Measurements from ENCODE around the gene ICA1.

The ICA1 gene

DNA sequence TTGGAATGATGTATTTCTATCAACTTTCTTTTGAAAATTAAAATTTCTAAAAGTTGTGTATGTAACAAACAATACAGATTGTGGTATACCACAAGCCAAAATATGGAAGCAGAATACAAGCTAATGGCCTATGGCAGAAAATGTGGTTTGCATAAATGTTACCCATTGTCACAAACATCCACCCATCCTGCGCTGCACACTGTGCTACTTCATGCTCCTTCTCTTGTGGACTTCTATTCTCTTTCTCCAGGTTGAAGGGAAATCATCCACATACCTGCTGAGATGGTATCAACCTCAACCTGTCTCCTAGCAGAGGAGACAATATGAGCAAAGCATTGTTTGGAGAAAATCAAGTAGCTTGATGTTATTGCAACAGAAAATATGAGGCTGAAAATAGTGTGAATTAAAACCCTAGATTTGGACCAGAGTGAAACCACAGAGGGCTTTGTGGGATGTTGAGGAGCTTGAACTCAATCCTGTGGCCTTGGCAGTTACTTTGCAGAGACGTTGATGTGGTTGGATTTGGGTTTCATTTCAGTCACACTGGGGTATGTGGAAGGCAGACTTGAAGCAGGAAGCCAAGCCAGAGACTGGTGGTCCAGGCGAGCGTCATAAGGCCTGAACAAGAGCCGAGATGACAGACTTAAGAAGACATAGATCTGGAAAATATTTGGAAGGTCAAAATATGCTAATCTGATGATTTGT, 63.8 kb downstream of the ICA1 start:
- FAIRE-seq, result no peak

DNA sequence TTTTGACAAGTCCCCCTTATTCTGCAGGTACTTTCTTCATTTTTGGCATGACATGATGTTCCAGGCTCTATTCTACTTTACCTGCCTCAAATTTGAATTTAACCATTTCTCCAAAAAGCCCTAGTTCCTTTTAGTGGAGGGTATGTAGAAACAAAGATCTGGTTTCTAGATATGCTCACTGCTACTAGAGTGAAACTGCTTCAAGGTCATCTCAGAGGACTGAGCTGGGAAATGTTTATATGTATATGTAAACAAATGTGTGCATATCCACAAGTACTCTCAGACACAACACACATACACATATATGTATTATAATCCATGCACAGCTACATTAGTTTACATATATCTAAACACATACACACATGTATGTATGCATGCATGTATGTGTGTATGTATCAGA, 69.1 kb downstream of the ICA1 start:
- no peak for FAIRE-seq

DNA sequence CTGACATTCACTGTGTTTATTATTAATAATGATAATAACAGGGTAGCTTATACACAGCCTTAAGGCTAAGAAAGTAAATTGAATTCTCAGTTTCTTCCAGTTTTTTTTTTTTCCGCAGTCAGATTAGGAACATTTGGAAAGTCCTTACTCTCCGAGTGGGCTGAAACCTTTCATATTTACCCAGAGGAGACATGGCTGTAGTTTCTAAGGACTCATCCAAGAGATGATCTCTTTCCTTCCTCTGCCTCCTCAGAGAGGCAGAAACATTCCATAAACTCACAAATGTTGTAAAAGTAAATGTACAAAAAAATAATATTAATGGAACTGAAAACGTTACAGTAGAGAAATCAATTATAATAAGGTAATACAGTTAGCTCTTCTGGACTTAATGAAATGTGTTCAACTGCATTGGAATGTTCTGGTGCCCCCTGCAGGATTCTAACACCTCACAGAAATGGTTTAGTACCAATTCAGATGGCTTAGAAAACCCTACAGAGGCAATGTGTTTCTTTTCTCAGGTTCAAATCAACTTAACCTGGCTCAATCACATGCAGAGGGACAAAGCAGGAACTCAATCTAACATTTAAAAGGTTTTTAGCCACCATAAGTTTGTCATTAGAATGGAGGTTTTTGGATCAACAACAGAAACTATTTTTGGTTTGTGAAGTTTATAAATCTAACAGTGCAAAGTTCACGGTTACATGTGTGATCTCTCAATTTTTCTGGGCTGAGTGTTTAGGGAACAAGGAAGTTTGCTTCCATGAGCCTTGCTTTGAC, 71.7 kb downstream of the ICA1 start:
- FAIRE-seq, result peak; percentile 98

DNA sequence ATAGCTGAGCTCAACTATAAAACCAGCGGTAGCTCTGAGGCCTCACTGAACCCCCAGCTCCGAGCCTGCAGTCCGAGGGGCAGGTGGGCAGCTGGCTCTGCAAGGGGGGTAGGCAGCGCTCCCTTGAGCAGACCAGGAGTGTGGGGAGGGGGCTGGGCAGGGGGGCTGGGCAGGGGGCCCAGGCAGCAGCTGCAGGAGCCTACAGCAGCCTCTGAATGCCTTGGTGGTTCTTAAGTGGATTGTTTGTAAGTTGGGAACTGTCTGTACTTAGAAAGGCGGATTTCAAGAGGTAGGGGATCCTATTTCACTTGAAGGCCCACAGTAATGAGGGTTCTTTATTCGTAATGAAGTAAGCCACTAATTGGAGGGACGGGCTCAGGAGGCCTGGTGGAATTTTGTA, 72.3 kb downstream of the ICA1 start:
- FAIRE-seq, result no peak

DNA sequence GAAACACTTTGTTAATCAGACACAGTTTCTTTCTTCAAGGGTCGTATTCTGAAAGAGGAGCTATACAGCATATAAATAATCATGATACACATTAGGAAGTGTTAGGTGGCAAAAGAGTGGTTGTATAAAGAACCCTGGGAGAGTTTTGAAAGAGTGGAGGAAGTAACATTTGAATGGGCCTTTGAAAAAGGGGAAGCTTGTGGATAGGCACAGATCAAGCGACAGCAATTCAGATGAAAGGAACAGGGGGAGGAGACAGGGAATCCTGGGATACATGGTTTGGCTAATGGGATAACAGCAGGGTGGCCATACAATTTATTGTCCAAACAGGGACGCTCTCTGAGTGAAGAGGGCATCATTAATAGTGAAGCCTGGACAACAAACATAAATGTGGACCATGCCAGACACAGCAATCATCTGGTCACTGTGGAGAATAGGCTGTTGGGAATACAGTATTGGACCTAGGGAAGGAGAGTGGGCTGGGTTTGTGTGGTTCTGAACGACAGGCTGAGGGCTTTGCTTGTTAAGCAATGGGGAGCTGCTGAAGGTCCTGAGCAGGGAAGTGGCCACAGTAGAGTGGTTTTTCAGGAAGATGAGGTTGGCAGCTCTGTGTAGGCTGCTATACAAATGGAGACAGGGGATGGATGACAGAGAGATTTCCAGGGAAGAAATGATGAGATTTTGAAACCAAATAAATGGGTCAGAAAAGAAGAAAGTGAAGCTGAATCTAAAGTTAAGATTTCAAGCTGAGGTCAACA, 75.9 kb downstream of the ICA1 start:
- FAIRE-seq, result no peak

DNA sequence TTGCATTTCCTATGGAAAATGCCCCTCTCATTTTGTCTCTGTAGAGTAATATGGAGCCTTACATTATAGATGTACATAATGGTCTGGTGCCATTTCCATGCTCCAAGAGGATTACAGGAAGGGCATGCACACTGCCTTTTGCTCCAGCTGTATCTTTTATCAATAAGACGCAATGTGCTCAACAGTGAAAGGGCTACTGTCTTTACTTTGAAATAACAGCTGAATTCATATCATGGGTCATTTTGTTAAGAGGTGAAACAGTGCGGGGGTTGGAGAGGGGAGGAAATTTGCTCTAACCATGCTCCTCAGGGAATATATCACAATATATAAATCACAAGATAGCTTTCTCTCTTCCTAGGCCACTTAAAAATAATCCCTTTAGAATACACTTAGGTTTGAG, 77.7 kb downstream of the ICA1 start:
- no peak for FAIRE-seq

DNA sequence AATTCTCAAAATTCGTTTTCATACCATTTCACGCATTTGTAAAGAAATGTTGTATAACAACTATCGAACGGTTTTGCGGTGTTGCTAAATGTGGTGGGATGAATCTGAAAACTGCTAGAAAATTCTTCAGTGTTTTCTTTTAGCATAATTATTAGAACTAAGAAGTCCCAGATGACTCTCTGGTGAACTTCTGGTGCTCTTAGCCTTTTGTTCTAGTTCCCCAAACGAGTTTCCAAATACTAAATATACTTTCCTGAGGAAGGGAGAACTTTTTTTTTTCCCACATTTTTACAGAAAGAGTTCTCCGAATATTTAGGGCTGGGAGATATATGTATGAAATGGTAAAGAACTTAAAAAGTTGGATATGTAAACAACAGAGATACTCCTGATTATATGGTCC, 82.5 kb downstream of the ICA1 start:
- no peak for FAIRE-seq

DNA sequence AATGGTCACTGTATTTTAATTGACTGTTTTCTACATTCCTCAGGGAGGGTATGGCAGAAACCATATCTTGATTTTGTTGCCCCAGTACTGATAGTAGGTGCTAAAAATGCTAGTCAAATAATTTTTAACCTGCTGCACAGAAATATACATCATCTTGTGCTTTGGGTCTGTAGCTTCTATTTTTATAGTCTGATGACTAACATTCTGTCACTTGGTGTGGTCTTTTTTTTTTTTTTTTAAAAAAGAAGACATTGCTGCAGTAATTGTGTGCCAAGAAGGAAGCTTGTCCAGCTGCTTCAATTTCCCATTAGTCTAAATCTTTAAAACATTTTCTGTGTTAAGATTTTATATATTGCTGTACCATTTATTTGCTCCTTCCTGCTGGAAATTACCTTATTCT, 83.6 kb downstream of the ICA1 start:
- no peak for FAIRE-seq

DNA sequence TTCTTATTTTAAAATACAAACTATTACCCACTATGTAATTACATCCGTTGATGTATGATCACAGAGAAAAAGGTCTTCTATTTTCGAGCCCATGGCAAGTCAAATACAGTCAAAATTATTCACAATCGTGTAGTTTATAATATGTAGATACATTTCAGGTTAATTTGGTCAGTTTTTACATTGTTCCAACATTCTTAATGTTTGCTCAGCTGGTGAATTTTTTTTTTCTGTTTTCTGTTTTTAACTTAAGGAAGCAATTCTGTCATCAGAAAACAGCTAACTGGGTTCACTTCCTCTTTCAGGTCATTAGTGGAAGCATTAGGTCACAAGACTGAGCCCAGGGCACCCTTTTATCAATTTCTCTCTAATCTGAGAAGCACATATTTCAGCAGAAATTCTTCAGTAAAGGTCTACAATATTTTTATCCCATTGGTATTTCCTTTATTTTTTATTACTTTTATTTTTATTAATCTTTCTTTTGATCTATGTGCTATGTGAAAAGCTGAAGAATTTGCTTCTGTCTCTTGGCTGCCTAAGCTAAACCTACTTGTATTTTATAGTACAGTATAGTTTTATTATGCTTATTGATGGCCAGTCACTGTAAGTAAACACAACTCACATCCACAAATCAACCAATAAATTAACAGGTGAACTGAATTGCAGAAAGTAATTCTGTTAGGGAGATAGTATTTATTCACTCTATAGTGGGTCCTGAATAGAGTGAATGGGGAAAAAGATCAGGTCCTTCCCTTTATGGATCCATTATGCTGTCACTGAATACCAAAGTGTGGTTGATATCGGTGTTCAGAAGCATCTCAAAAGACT, 84.6 kb downstream of the ICA1 start:
- no peak for FAIRE-seq

DNA sequence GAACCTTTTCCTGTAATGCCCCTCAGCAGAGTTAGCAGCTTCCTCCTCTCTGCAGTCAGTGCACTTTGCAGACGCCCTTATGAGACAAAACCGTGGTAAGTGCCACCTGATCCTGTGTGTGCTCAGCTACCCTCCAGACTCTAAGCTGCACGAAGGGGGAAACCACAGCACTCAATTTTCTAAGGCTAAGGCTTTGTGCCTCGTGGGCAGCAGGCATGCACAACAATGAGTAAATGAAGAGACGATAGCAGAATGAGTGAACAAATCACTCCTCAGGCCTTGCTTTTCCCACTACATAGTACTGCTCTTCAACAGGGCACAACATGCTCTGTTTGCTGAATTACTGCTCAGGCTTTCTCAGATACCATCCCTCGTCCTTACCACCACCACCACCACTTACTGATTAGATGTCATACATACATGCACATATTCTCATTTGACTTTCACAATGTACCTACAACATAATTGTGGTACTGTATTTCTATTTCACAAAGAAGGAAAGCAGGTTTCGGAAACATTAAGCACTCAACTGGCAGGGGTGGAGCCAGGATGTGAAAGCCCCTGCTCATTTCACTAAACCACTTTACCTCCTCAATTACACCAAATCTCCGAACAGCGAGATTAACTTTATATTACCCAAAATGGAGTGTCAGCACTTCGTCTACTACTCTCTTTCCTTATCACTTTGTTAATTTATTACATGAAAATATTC, 85.4 kb downstream of the ICA1 start:
- FAIRE-seq, result no peak

DNA sequence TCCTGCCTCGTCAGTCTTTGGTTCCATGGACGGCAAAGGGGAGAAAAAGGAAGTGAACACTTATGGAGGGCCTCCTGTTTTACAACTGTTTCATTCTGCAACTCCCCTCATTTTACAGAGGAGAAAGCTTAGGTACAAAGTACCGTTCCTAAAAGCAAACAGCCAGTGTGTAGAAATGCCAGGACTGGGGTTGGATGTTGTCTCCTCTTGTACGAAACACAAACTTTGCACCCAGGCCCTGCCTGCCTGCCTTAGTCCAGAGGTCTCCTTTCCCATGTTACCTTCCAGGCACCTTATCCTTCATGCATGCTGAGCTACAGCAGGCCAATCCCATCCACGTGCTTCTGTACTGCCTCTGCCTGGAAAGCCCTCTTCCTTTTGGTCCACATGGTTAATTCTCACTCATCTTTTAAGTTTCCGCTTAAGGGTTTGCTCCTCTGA, 86.0 kb downstream of the ICA1 start:
- no peak for FAIRE-seq

DNA sequence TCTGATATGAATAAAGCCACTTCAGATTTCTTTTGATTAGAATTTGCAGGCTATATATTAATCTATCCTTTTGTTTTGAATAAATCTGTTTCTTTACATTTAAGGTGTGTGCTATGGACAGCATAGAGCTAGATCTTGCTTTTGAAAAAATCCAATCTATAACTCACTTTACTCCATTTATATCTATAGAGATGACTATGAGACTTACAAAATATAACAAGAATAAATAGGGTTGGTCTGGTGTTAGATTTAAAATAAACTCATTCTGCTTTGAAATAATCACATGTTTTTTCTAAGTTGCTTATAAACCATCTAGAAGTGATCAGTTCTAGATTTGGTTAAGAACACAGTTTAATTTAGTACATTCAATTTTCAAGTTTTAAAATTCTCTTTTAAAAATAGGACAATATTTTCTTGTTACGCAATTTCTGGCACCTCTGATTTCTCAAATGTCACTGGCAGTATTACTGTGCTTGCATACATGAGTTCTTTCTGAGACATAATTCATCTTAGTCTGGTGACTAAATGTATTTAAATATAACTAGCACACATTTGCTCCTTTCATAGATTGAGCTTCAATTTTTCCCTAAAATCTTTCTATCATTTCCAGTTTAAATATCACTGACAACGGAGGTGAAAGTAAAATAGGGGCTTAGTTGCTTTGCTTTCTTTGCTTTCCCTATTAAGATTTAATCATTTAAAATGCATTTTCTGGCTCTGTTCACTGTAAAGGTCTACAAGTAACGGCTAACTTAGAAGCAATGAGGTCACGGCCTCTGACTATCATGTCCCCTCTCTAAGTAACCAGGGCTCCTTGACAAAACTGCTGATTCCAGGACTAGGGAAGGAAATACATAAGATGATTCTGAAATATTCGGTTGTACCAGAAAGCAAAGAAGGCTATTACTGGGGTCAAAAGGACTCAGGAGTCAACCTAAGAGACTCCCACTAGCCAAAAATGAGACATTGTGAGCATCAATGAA, 89.3 kb downstream of the ICA1 start:
- no peak for FAIRE-seq

DNA sequence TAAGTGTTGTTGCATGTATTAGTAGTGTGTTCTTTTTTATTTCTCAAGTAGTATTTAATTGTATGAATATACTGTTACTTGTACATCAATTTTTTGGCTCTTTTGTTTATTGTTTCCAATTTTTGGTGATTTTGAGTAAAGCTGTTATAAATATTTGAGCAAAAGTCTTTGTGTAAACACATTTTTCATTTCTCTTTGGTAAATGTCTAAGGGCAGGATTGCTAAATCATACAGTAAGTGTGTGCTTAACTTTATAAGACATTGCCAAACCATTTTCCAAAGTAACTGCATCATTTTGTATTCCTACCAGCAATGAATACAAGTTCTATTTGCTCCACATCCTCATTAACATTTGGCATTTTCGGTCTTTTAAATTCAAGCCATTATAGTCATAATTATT, 92.8 kb downstream of the ICA1 start:
- FAIRE-seq, result no peak

DNA sequence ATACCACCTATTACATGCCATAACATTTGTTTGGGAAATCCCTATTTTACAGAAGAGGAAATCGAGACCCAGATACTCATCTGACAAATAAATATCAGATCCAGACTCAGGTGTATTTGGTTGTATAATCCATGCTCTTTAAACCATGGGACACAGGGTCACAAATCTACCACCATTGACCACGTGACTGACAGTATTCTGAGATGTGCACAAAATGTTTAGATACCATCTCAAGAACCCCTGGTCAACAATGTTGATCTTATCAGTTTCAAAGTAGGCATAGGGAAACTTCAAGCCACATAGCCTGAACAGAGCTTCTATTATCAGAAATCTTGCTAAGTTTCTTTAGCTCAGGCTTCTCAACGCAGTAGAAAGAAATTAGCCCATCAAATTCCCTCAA, 93.6 kb downstream of the ICA1 start:
- no peak for FAIRE-seq

DNA sequence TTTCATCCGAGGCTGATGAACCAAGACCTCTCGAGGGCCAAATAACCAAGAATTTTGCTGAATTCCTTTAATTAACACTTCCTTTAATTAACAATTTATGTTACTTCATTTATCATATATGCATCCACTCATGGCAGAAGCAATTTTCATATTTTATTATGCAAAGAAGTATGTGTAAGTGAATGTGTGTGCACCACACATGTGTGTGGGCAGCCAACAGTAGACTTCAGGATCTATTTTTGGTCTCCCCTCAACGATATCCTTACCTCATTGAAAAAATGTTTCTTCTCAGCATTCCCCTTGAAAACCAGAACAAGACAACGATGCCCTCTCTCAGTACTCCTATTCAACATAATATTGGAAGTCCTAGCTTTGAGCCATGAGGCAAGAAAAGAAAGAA, 96.8 kb downstream of the ICA1 start:
- FAIRE-seq, result no peak

DNA sequence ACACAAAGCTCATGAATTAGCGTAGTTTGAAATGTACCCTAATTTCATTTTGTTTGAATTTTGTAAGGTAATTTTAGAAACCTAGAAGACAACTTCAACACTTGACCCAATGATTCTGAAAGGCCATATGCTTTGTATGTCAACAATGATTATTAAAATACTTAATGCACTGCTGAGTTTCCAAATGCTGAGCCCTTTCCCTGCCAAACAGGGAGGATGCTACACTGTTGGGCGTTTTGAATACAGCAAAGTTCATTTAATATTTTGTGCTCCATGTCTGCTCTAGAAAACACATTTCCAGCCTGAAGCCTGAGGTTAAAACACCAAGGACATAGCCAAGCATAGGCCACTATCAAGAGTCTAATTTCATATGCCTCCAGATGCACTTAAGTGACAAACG, 99.8 kb downstream of the ICA1 start:
- no peak for FAIRE-seq

DNA sequence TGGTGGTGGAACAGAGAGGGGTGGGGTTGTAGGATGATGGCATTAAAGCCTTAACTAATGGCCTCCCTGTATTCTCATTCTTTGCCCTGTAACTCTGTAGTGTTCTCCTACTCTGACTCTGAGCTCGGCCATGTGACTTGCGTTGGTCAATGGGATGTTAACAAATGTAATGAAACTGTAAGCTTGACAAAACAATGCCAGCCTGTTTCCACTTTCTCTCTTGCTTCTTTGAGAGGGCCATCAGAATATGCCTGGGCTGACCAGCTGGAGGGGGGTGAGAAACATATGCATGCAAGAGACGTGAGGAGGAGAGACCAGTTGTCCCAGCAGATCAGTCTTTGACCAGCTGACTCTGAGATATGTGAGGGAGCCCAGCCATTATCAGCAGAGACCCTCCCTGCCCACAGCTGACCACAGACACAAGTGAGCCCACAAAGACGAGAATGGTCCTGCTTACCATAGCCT, 100.6 kb downstream of the ICA1 start:
- no peak for FAIRE-seq

DNA sequence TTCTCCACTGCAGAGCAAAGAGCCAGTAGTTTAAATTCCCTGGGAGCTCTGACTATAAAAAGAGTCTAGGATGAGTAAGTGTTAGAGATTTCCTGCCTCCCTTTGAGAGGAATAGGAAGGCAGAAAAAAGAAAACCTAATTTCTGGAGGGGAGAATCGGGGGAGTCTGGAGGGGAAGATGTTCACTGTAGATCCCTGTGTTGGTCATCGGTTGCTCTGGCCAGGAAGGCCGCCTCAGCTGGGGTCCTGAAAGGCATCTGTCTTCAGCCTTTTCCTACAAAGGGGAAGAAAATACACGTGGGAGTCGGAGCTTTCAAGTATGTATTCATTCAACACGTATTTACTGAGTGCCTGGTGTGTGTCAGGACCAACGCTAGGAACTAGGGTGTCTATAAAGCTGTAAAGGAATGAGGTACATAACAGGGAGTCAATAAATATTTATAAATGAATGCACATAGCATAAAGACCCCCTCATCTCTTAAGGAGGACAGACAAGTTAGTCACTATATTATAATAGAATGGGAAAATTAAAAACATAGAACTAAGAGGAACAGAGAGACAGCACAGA, 101.1 kb downstream of the ICA1 start:
- FAIRE-seq, result no peak

DNA sequence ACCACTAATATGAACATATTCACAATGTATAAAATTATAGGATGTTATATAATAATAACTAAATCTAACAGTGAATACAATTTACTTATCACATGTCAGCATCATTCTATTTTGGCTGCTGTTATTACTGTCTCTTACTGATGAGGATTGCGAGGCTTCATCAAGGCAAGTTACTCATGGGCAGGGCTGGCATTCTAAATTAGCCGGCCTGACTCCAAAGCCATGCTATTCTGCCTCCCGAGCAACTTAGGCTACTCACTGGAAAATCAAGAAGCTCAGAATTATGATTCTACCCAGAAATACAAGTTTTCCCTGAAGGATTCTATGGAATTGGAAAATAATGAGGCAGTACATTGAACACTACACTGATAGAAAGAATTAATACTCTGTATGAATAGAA, 101.7 kb downstream of the ICA1 start:
- no peak for FAIRE-seq

DNA sequence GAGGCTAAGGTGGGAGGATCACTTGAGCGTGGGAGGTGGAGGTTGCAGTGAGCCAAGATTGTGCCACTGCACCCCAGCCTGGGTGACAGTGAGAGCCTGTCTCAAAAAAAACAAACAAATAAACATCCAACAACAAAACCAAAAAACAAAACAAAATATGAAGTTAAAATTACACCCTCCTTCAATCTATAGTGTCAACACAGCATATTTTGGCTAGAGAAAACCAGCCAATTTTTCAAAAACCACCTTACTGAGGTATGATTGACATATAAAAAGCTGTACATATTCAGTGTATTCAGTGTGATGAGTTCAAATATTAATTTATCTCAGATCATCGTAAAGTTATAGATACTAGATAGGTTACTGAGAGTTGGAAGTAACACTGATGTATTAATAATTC, 102.4 kb downstream of the ICA1 start:
- no peak for FAIRE-seq

Measured in endometrium (tissue), 2 donors.